ENCODE measurements around the gene CDH7. TPM values are rescaled to one million over a fixed set of nuclear protein-coding genes. Genes with fewer than 3 reads are reported as not detected.

CDH7 gene, protein sequence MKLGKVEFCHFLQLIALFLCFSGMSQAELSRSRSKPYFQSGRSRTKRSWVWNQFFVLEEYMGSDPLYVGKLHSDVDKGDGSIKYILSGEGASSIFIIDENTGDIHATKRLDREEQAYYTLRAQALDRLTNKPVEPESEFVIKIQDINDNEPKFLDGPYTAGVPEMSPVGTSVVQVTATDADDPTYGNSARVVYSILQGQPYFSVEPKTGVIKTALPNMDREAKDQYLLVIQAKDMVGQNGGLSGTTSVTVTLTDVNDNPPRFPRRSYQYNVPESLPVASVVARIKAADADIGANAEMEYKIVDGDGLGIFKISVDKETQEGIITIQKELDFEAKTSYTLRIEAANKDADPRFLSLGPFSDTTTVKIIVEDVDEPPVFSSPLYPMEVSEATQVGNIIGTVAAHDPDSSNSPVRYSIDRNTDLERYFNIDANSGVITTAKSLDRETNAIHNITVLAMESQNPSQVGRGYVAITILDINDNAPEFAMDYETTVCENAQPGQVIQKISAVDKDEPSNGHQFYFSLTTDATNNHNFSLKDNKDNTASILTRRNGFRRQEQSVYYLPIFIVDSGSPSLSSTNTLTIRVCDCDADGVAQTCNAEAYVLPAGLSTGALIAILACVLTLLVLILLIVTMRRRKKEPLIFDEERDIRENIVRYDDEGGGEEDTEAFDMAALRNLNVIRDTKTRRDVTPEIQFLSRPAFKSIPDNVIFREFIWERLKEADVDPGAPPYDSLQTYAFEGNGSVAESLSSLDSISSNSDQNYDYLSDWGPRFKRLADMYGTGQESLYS
- 0.50 and 2.4 TPM in 2 replicates for polyA plus RNA-seq

DNA sequence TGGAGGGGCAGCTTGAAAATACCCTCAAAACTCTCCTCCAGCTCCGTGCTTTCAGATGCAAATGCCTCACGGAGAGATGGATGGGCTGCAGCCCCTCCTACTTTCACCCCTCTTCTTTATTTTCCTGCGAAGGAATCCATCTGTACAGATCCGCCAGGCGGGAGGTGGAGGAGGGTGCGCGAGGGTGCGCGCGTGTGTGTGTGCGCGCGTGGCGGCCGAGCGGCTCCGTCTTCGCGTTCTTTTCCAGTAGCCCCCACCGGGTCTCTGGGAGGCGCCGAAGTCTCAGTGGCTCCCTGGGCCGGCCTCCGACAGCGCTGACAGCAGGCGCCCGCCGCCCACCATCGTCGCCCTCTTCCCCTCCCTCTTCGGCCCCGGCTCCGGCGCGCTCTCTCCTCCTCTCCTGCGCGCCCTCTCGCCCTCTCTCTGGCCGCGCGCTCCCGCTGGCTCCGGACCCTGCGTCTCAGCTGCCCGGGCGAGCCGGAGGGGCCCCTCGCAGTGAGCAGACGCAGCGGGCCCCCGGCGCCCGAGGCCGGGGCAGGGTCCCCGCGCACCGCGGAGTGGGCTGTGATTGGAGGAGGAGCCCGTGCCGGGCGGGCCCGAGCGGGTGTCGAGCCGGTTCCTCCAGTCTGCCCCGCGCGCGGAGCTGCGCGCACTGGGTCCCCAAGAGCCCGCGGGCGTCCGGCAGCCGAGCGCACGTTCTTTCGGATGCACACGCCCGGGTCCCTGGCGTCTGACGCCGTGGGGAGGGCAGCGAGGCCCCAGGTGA, at the start of gene CDH7:
TSS of gene CDH7 (plus strand) at position 624 of the 766 bp plus-strand sequence. CDS start 11,831 bp downstream, outside the sequence.

